ENCODE data around the gene RTN4R. TPM values are rescaled to one million over a fixed set of nuclear protein-coding genes. Genes with fewer than 3 reads are reported as not detected.

The RTN4R gene
- total and polyA plus RNA-seq, 9 of the 15 experiments (the other 6 are each of a cell fraction or from before 2014, with no cell fraction given), result 0.04 to 2.8 (median 1.4) TPM; not detected in 3

- TF ChIP-seq THRA (IDR thresholded peaks at IDR 0.05) (no peak), ZNF583 (CRISPR knock-in tag; IDR thresholded peaks at IDR 0.05) (no peak), E2F5 (CRISPR knock-in tag; IDR thresholded peaks at IDR 0.05) (no peak), NONO (IDR thresholded peaks at IDR 0.05; ENCODE audit: low read depth in 2 of 2, low read length in 1 of 2) (no peak), ZBTB7A (IDR thresholded peaks at IDR 0.05; ENCODE audit: borderline replicate concordance, control insufficient read depth, low read depth, low read length) (peak; percentile 71; the same call in 1 of the 2 replicates), HIVEP1 (CRISPR knock-in tag; IDR thresholded peaks at IDR 0.05) (no peak), HNRNPLL (IDR thresholded peaks at IDR 0.05; ENCODE audit: low read depth, low read length, poor library complexity, severe bottlenecking) (no peak), FOXO4 (CRISPR knock-in tag; IDR thresholded peaks at IDR 0.05) (no peak), POLR2AphosphoS2 (IDR thresholded peaks at IDR 0.05; ENCODE audit: low read length) (no peak), ZC3H8 (IDR thresholded peaks at IDR 0.05) (no peak), PURB (CRISPR knock-in tag; IDR thresholded peaks at IDR 0.05; ENCODE audit: low read depth) (no peak), RBM25 (IDR thresholded peaks at IDR 0.05; ENCODE audit: low read depth, low read length, severe bottlenecking) (no peak), ETV1 (tag; conservative IDR thresholded peaks at IDR 0.05; ENCODE audit: low read depth) (0 out of 2 replicates have a peak, but pooled peaks have one; percentile 9), HNRNPUL1 (IDR thresholded peaks at IDR 0.05; ENCODE audit: low read length) (no peak), DLX4 (CRISPR knock-in tag; IDR thresholded peaks at IDR 0.05) (no peak), ZNF695 (CRISPR knock-in tag; IDR thresholded peaks at IDR 0.05) (no peak), EHMT2 (IDR thresholded peaks at IDR 0.05) (no peak), CTBP1 (IDR thresholded peaks at IDR 0.05; ENCODE audit: borderline replicate concordance) (peak; percentile 83; the same call in 1 of the 2 replicates), HMGN3 (IDR thresholded peaks at IDR 0.05; ENCODE audit: borderline replicate concordance, extremely low read depth, insufficient read length, low read depth, low read length) (peak; percentile 86), DPF2 (IDR thresholded peaks at IDR 0.05) (peak; percentile 10; the same call in 1 of the 2 replicates), ILK (tag; IDR thresholded peaks at IDR 0.05; ENCODE audit: borderline replicate concordance, low read depth) (no peak), HDAC2 (IDR thresholded peaks at IDR 0.05) (no peak), CHD2 (IDR thresholded peaks at IDR 0.05; ENCODE audit: low read depth, low read length) (no peak)
Observed at GRCh38 chr22:20206709-20207215, 61.4 kb downstream of the RTN4R start (continued).

Measured in K562 (cell line).